Parathyroid adenoma (tissue), 2 donors: Measurements from ENCODE around the gene RNF169.
"Not testable (repeated sequence)": the region's sequence is repeated elsewhere in the genome, so short reads cannot be mapped to it uniquely, and the experiment has no call there.

Source experiments
- H2AFZ ChIP-seq: fragments of 300-600 bp; sonication (generic); one replicate; pipeline ENCODE4 v1.7.0; 2017; ENCODE audit warnings: antibody characterized with exemption, mild to moderate bottlenecking
- H3K27ac ChIP-seq: fragments of 300-600 bp; sonication (generic); one replicate; pipeline ENCODE4 v1.7.0; 2017
- H3K27me3 ChIP-seq: fragments of 300-600 bp; sonication (generic); one replicate; pipeline ENCODE4 v1.7.0; 2017; ENCODE audit warnings: low read length; ENCODE audit not compliant: control insufficient read depth, insufficient read depth
- H3K36me3 ChIP-seq: fragments of 300-600 bp; sonication (generic); one replicate; pipeline ENCODE4 v1.7.0; 2017; ENCODE audit warnings: low read length; ENCODE audit not compliant: control insufficient read depth, insufficient read depth
- H3K4me1 ChIP-seq: fragments of 300-600 bp; sonication (generic); one replicate; pipeline ENCODE4 v1.7.0; 2017; ENCODE audit warnings: control low read depth
- H3K4me2 ChIP-seq: fragments of 300-600 bp; sonication (generic); one replicate; pipeline ENCODE4 v1.7.0; 2017; ENCODE audit warnings: low read length
- H3K4me3 ChIP-seq: fragments of 300-600 bp; sonication (generic); one replicate; pipeline ENCODE4 v1.7.0; 2017; ENCODE audit warnings: low read depth, low read length
- H3K79me2 ChIP-seq: fragments of 300-600 bp; sonication (generic); one replicate; pipeline ENCODE4 v1.7.0; 2017; ENCODE audit warnings: control low read depth
- H3K9ac ChIP-seq: fragments of 300-600 bp; sonication (generic); one replicate; pipeline ENCODE4 v1.7.0; 2017; ENCODE audit warnings: mild to moderate bottlenecking
- H3K9me3 ChIP-seq: fragments of 300-600 bp; sonication (generic); one replicate; pipeline ENCODE4 v1.7.0; 2017; ENCODE audit warnings: low read length; ENCODE audit not compliant: control insufficient read depth
- CTCF ChIP-seq: fragments of 300-600 bp; sonication (generic); IDR thresholded peaks from one replicate; pipeline ENCODE4 v1.7.0; 2017; ENCODE audit warnings: antibody characterized with exemption, mild to moderate bottlenecking
- donor health status: primary hyperparathyroidism.

RNF169 gene

GRCh38 chr11:74755395-74755995 lies 6.8 kb downstream of the RNF169 start:
- Histone ChIP-seq H3K9ac (no peak overlapping the region), H3K36me3 (no peaks in the 10 kb centered on the region), H2AFZ (no peak overlapping the region), H3K9me3 (no peaks in the 10 kb centered on the region), H3K4me3 (no peak overlapping the region), H3K27me3 (no peaks in the 10 kb centered on the region), H3K27ac (no peak overlapping the region), H3K79me2 (peaks cover 2% of the 10 kb centered on the region), H3K4me1 (no peaks in the 10 kb centered on the region), H3K4me2 (no peak overlapping the region)
- TF ChIP-seq CTCF: no peak

GRCh38 chr11:74756571-74756970 lies 7.9 kb downstream of the RNF169 start:
- Histone ChIP-seq H3K4me1 (no peaks in the 10 kb centered on the region), H3K4me2 (no peak overlapping the region), H2AFZ (no peak overlapping the region), H3K79me2 (peaks cover 2% of the 10 kb centered on the region), H3K27ac (no peak overlapping the region), H3K4me3 (no peak overlapping the region), H3K27me3 (no peaks in the 10 kb centered on the region), H3K9ac (no peak overlapping the region), H3K36me3 (no peaks in the 10 kb centered on the region), H3K9me3 (no peaks in the 10 kb centered on the region)
- no peak for TF ChIP-seq CTCF

GRCh38 chr11:74766905-74767304 lies 18.3 kb downstream of the RNF169 start:
- H3K36me3 ChIP-seq: no peaks in the 10 kb centered on the region
- H2AFZ ChIP-seq: no peak overlapping the region
- no peak for TF ChIP-seq CTCF
- no peaks in the 10 kb centered on the region for H3K4me1 ChIP-seq
- no peaks in the 10 kb centered on the region for H3K9me3 ChIP-seq
- H3K27me3 ChIP-seq: no peaks in the 10 kb centered on the region
- H3K4me2 ChIP-seq: no peak overlapping the region
- no peak overlapping the region for H3K4me3 ChIP-seq
- no peak overlapping the region for H3K27ac ChIP-seq
- no peak overlapping the region for H3K9ac ChIP-seq
- H3K79me2 ChIP-seq: peaks cover 4% of the 10 kb centered on the region

GRCh38 chr11:74768172-74768651 lies 19.6 kb downstream of the RNF169 start:
- H3K27ac ChIP-seq, H3K9ac ChIP-seq, H3K4me2 ChIP-seq, H3K9me3 ChIP-seq, H3K27me3 ChIP-seq, H3K79me2 ChIP-seq, H3K4me3 ChIP-seq, H3K36me3 ChIP-seq, H2AFZ ChIP-seq, H3K4me1 ChIP-seq: not testable (repeated sequence)

GRCh38 chr11:74769055-74769707 lies 20.5 kb downstream of the RNF169 start:
- Histone ChIP-seq H3K9me3 (no peaks in the 10 kb centered on the region), H3K9ac (no peak overlapping the region), H3K4me3 (no peak overlapping the region), H3K27me3 (no peaks in the 10 kb centered on the region), H3K27ac (no peak overlapping the region), H3K36me3 (no peaks in the 10 kb centered on the region), H3K79me2 (peaks cover 4% of the 10 kb centered on the region), H3K4me2 (no peak overlapping the region), H3K4me1 (no peaks in the 10 kb centered on the region), H2AFZ (no peak overlapping the region)
- TF ChIP-seq CTCF: no peak
